ENCODE results near the gene PEG3.
"Not testable (repeated sequence)": the region's sequence is repeated elsewhere in the genome, so short reads cannot be mapped to it uniquely, and the experiment has no call there.

The PEG3 gene

GRCh38 chr19:56874530-56874929 is 34.0 kb upstream of the PEG3 start:
- TF ChIP-seq CTCF (IDR thresholded peaks at IDR 0.05; ENCODE audit: low read length, missing control alignments), result no peak
- DNase-seq (ENCODE audit: low read depth), result no peak
- no peak overlapping the region for H3K4me3 ChIP-seq (replicated peaks; ENCODE audit: low read depth, low read length)

GRCh38 chr19:56873493-56873892 is 33.0 kb upstream of the PEG3 start:
- no peak overlapping the region for H3K4me3 ChIP-seq (replicated peaks; ENCODE audit: low read depth, low read length)
- no peak for DNase-seq (ENCODE audit: low read depth)
- TF ChIP-seq CTCF (IDR thresholded peaks at IDR 0.05; ENCODE audit: low read length, missing control alignments), result no peak

DNA sequence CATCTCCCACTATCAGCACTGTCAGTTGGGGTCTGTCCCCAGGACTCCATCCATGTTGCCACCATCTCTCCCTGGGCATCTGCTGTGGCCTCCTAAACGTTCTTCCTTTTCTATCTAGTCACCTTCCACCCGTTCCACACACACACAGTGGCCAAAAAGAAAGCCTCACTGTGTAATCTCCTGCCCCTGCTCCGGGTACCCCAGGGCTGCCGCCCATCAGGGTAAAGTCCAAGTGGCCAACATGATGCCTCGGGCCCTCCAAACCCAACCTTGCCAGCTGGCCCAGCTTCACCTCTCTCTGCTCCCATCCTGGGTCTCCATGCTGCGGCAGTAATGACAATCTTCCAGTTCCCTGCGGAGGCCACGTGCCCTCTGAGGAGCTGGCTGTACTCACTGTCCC is 29.4 kb upstream of the PEG3 start:
- no peak for DNase-seq (ENCODE audit: low read depth)
- no peak for TF ChIP-seq CTCF (IDR thresholded peaks at IDR 0.05; ENCODE audit: low read length, missing control alignments)
- H3K4me3 ChIP-seq (replicated peaks; ENCODE audit: low read depth, low read length), result no peak overlapping the region

- H3K4me3 ChIP-seq (replicated peaks; ENCODE audit: low read depth, low read length), result no peak overlapping the region
- DNase-seq (ENCODE audit: low read depth), result no peak
- no peak for TF ChIP-seq CTCF (IDR thresholded peaks at IDR 0.05; ENCODE audit: low read length, missing control alignments)
These were observed 27.9 kb upstream of the PEG3 start for GRCh38 chr19:56868446-56868845.

- DNase-seq (ENCODE audit: low read depth), result no peak
- H3K4me3 ChIP-seq (replicated peaks; ENCODE audit: low read depth, low read length), result no peak overlapping the region
- TF ChIP-seq CTCF (IDR thresholded peaks at IDR 0.05; ENCODE audit: low read length, missing control alignments), result no peak
These were observed 26.0 kb upstream of the PEG3 start for GRCh38 chr19:56866538-56866937.

- TF ChIP-seq CTCF (IDR thresholded peaks at IDR 0.05; ENCODE audit: low read length, missing control alignments), result no peak
- H3K4me3 ChIP-seq (replicated peaks; ENCODE audit: low read depth, low read length), result no peak overlapping the region
- DNase-seq (ENCODE audit: low read depth), result no peak
These were observed 24.1 kb upstream of the PEG3 start for GRCh38 chr19:56864443-56865125.

- DNase-seq (ENCODE audit: low read depth), result no peak
- no peak for TF ChIP-seq CTCF (IDR thresholded peaks at IDR 0.05; ENCODE audit: low read length, missing control alignments)
- no peak overlapping the region for H3K4me3 ChIP-seq (replicated peaks; ENCODE audit: low read depth, low read length)
These were observed 22.2 kb upstream of the PEG3 start for GRCh38 chr19:56862741-56863140.

DNA sequence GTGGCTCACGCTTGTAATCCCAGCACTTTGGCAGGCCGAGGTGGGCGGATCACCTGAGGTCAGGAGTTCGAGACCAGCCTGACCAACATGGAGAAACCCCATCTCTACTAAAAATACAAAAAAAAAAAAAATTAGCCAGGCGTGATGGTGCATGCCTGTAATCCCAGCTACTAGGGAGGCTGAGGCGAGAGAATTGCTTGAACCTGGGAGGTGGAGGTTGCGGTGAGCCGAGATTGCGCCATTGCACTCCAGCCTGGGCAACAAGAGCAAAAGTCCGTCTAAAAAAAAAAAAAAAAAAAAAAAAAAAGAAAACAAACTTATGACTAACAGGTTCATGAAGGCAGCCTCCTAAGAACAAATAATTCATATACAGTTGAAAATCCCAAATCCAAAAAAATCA is 19.9 kb upstream of the PEG3 start:
- DNase-seq (ENCODE audit: low read depth); H3K4me3 ChIP-seq (replicated peaks; ENCODE audit: low read depth, low read length): not testable (repeated sequence)
